GM12878 (cell line): Measurements from ENCODE around the gene LRRC23. TPM values are rescaled to one million over a fixed set of nuclear protein-coding genes. Genes with fewer than 3 reads are reported as not detected.
A peak's percentile ranks its signal among the peaks of the same experiment; 100 is the strongest.

Experiments
- ATAC-seq: fragments of 200-7000 bp; cut with Tn5 transposase; 3 replicates; pipeline ENCODE4 v1.9.1; 2020; ENCODE audit warnings: mild to moderate bottlenecking, moderate library complexity
- BruUV-seq: library from RNA; stranded (reverse); fragments of 400-500 nt; replicated peaks from 2 replicates; lab custom pipeline; 2021; lab: Mats Ljungman, UMichigan
- CTCF ChIA-PET: fragments of 300-600 bp; sonication (Branson Sonifier 250); formaldehyde crosslinking; extraction: SDS; loops from one replicate; lab custom pipeline; 2021; ENCODE audit warnings: inconsistent platforms; lab: Yijun Ruan, JAX
- POLR2A ChIA-PET: fragments of 350-600 bp; formaldehyde crosslinking; extraction: SDS; loops from one replicate; lab custom pipeline; 2021; ENCODE audit warnings: inconsistent platforms; lab: Charles Lee
- RAD21 ChIA-PET: fragments of 300-600 bp; sonication (Branson Sonifier 250); formaldehyde crosslinking; loops from one replicate; lab custom pipeline; 2023; ENCODE audit warnings: antibody characterized with exemption; ENCODE audit not compliant: unreplicated experiment; lab: Charles Lee
- SMC1A ChIA-PET: fragments of 300-600 bp; sonication (Branson Sonifier 250); formaldehyde crosslinking; loops from one replicate; lab custom pipeline; 2023; ENCODE audit not compliant: unreplicated experiment, uncharacterized antibody; lab: Charles Lee
- DNase-seq: peaks from one replicate; pipeline ENCODE4 v3.0.0-alpha.2; 2011; ENCODE audit warnings: low read depth, low spot score
- FAIRE-seq: peaks from 3 replicates; lab custom pipeline; 2011; peaks lifted over from hg19 to GRCh38; lab: Jason Lieb, UNC
- H2AFZ ChIP-seq: 2 replicates; pipeline ENCODE4 v1.6.0; 2011; ENCODE audit warnings: low read depth, low read length, control low read depth; ENCODE audit not compliant: control insufficient read depth
- H3K27ac ChIP-seq: 2 replicates; pipeline ENCODE4 v1.5.1; 2011; ENCODE audit warnings: control low read depth; ENCODE audit not compliant: control insufficient read depth, insufficient read depth
- H3K27me3 ChIP-seq, 2 experiments: replicated peaks in 1 of 2; 2 replicates each; pipeline versions ENCODE4 v1.6.0 to v1.6.1; 2011; ENCODE audit warnings: low read length in 1 of 2; ENCODE audit not compliant: control insufficient read depth in 2 of 2, insufficient read depth in 2 of 2
- H3K36me3 ChIP-seq, 2 experiments: 2 replicates each; pipeline ENCODE4 v1.5.1; 2011; ENCODE audit warnings: low read length in 1 of 2; ENCODE audit not compliant: control insufficient read depth in 2 of 2, insufficient read depth in 2 of 2
- H3K4me1 ChIP-seq: 2 replicates; pipeline ENCODE4 v1.6.1; 2011; ENCODE audit warnings: mild to moderate bottlenecking, low read length, moderate library complexity, mixed read lengths; ENCODE audit not compliant: control insufficient read depth, insufficient read depth
- H3K4me2 ChIP-seq: 2 replicates; pipeline ENCODE4 v1.6.0; 2011; ENCODE audit warnings: control low read depth; ENCODE audit not compliant: control insufficient read depth, insufficient read depth
- H3K4me3 ChIP-seq: fragments of 200-600 bp; sonication (generic); 2 replicates; pipeline ENCODE4 v1.5.1; 2016
- H3K79me2 ChIP-seq: 2 replicates; pipeline ENCODE4 v1.6.0; 2011; ENCODE audit warnings: low read length; ENCODE audit not compliant: control insufficient read depth, insufficient read depth
- H3K9ac ChIP-seq: 2 replicates; pipeline ENCODE4 v1.8.0; 2011; ENCODE audit warnings: low read length, control low read depth, mixed read lengths; ENCODE audit not compliant: control insufficient read depth, insufficient read depth
- H3K9me3 ChIP-seq: replicated peaks from 3 replicates; pipeline ENCODE4 v1.5.1; 2011; ENCODE audit warnings: mild to moderate bottlenecking, low read length; ENCODE audit not compliant: control insufficient read depth, insufficient read depth
- H4K20me1 ChIP-seq: 2 replicates; pipeline ENCODE4 v1.6.0; 2011; ENCODE audit not compliant: control insufficient read depth, insufficient read depth
- CEBPB ChIP-seq, 2 experiments: fragments of 150-350 bp in 1 of 2; IDR thresholded peaks; 2 replicates each; pipeline ENCODE4 v1.6.1; 2012 to 2014; ENCODE audit warnings: low read depth in 2 of 2, low read length in 2 of 2, borderline replicate concordance in 1 of 2, inconsistent platforms in 1 of 2
- FOS ChIP-seq: IDR thresholded peaks from 3 replicates; pipeline ENCODE4 v1.6.1; 2011; ENCODE audit warnings: borderline replicate concordance; ENCODE audit not compliant: insufficient read length; ENCODE audit errors: extremely low read depth
- LARP7 ChIP-seq: fragments of 450-650 bp; IDR thresholded peaks from 2 replicates; pipeline ENCODE4 v1.6.1; 2017; ENCODE audit warnings: mild to moderate bottlenecking
- MTA2 ChIP-seq: fragments of 450-650 bp; IDR thresholded peaks from 2 replicates; pipeline ENCODE4 v1.6.1; 2016; ENCODE audit warnings: low read depth, mild to moderate bottlenecking, moderate library complexity
- MTA3 ChIP-seq: IDR thresholded peaks from 2 replicates; pipeline ENCODE4 v1.6.1; 2012; ENCODE audit warnings: low read length, inconsistent platforms, borderline replicate concordance
- NRF1 ChIP-seq: conservative IDR thresholded peaks from 2 replicates; pipeline ENCODE4 v1.6.1; 2011; ENCODE audit warnings: mild to moderate bottlenecking, low read depth, low read length, improper control_type of control experiment
- PAX8 ChIP-seq: fragments of 450-650 bp; IDR thresholded peaks from 2 replicates; pipeline ENCODE4 v1.6.1; 2017; ENCODE audit warnings: mild to moderate bottlenecking, moderate library complexity
- POLR2AphosphoS2 ChIP-seq: IDR thresholded peaks from 2 replicates; pipeline ENCODE4 v1.6.1; 2011; ENCODE audit warnings: low read depth, mild to moderate bottlenecking, low read length, improper control_type of control experiment, moderate library complexity
- REST ChIP-seq: IDR thresholded peaks from 2 replicates; pipeline ENCODE4 v1.6.1; 2012; ENCODE audit warnings: mild to moderate bottlenecking, low read depth, low read length
- WGBS: methylation state at CpG from one replicate; pipeline ENCODE4 v1.1.6; 2016; ENCODE audit warnings: low lambda C conversion rate; ENCODE audit not compliant: insufficient replicate concordance, insufficient coverage; ENCODE audit errors: missing lambda C conversion rate; 5-methylcytosine and 5-hydroxymethylcytosine counted together
- in situ Hi-C: fragments of 300-500 bp; cut with MboI; formaldehyde crosslinking; loops from 9 replicates; pipeline ENCODE4 v1.14.3; 2018; ENCODE audit warnings: mixed read lengths
- intact Hi-C: fragments of 100-400 bp; cut with micrococcal nuclease; formaldehyde crosslinking; loops from one replicate; pipeline ENCODE4 v1.14.2; 2022; ENCODE audit not compliant: unreplicated experiment
- polyA plus RNA-seq, 11 experiments: library from polyadenylated mRNA; depleted of rRNA in 4 of 11; unstranded in 6 of 11; stranded (reverse) in 5 of 11; fragments of >200 nt; fragmentation: Nextera tagmentation in 4 of 11; fragmentation: Illumina TruSeq in 1 of 11; extraction: Ambion mirVana in 4 of 11; extraction: Trizol in 1 of 11; gene quantifications; 1 replicate in 1 of 11; 2 replicates in 10 of 11; pipeline versions ENCODE4 v1.2.1 to v1.2.3, GENCODE V29; 2011 to 2016; ENCODE audit warnings: inconsistent platforms in 2 of 11, missing spikeins in 2 of 11, low read depth in 1 of 11
- total RNA-seq, 4 experiments: library from RNA; depleted of rRNA in 3 of 4; stranded (reverse); fragments of >200 nt in 3 of 4; fragmentation: Illumina TruSeq in 1 of 4; extraction: Trizol in 1 of 4; gene quantifications; 2 replicates each; pipeline versions ENCODE4 v1.2.1 to v1.2.3, GENCODE V29; 2013 to 2021
- TF ChIP-seq, protein P1 (sequence below): fragments of 150-350 bp; IDR thresholded peaks from 2 replicates; pipeline ENCODE4 v1.6.1; 2014; ENCODE audit warnings: mild to moderate bottlenecking, low read depth, low read length
- TF ChIP-seq, protein P2 (sequence below): fragments of 450-650 bp; conservative IDR thresholded peaks from 2 replicates; pipeline ENCODE4 v1.6.1; 2017; ENCODE audit warnings: mild to moderate bottlenecking, moderate library complexity
- TF ChIP-seq, protein P3 (sequence below): IDR thresholded peaks from 2 replicates; pipeline ENCODE4 v1.6.1; 2011; ENCODE audit warnings: borderline replicate concordance, low read depth, mild to moderate bottlenecking, moderate library complexity, low read length; ENCODE audit not compliant: insufficient read depth, poor library complexity, severe bottlenecking

Gene LRRC23
- total and polyA plus RNA-seq, 10 of the 15 experiments (the other 5 are each of a cell fraction or from before 2014, with no cell fraction given): 1.4 to 6.9 (median 3.4) TPM

DNA sequence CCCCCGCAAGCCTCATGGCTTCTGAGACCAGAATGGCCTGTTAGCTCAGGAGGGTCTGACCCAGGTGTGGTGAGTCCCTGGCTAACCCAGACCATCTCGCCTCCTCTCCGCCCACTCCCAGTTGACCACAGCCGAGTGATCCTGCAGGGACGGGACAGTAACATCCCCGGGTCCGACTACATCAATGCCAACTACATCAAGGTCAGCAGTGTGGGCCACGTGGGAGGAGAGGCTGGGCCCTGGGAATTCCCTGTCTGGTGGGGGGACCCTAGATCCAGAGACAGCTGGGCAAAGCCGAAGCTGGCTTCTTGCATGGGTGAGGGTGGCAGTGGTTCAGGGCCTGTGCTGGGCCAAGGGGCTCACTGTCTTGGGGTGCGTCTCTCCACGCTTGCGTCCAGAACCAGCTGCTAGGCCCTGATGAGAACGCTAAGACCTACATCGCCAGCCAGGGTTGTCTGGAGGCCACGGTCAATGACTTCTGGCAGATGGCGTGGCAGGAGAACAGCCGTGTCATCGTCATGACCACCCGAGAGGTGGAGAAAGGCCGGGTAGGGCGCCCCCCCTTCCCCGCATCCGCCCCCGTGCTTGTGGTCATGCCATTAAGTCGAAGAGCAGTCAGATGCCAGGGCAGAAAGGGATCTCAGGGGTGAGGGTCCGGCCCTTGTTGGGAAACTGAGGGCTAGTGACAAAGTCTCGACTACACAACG lies 51.6 kb downstream of the LRRC23 start:
- peak overlapping the region; percentile 99 for H3K4me2 ChIP-seq
- ChIA-PET POLR2A (interaction anchor here (1.2 to 13.5 kb wide), 3 partner anchors 9 to 31 kb away, joined by 4 to 524 read pairs (median 7); partner anchors contain the start of genes C12orf57, PTPN6 and RNU7-1), SMC1A (interaction anchor here (0.9 to 13.2 kb wide), 5 partner anchors 8 to 30 kb away, joined by 3 to 395 read pairs (median 3); partner anchors contain the start of genes C12orf57, PTPN6 and RNU7-1), RAD21 (interaction anchor here (1.2 to 13.5 kb wide), 3 partner anchors 10 to 203 kb away, joined by 3 to 426 read pairs (median 6); partner anchors contain the start of genes C12orf57, C1RL, MLF2 and RNU7-1), CTCF (interaction anchor here (1.0 to 13.2 kb wide), 3 partner anchors 8 to 31 kb away, joined by 3 to 645 read pairs (median 6); partner anchors contain the start of genes C12orf57, PTPN6 and RNU7-1)
- 9% methylated on average over 28 of the region's 28 CpGs for WGBS
- no peaks in the 10 kb centered on the region for H3K9me3 ChIP-seq
- H4K20me1 ChIP-seq: no peaks in the 10 kb centered on the region
- H3K27me3 ChIP-seq: no peaks in the 10 kb centered on the region
- FAIRE-seq (no peak), ATAC-seq (0 out of 3 replicates have a peak, but pooled peaks have one; percentile 0), DNase-seq (no peak)
- H3K36me3 ChIP-seq: peaks cover 11 to 39% of the 10 kb centered on the region in 2 experiments
- peak overlapping the region; percentile 63 for H3K9ac ChIP-seq
- intact Hi-C loops (no loop called here), in situ Hi-C loops (loop anchor here (25.0 kb wide), 1 partner anchor 1681 kb away; no protein-coding TSS in a partner anchor)
- peak overlapping the region; percentile 95; the same call in 1 of the 2 replicates for H3K4me3 ChIP-seq
- H3K27ac ChIP-seq: peak overlapping the region; percentile 99
- H3K4me1 ChIP-seq: peaks cover 75% of the 10 kb centered on the region
- no peak overlapping the region for H2AFZ ChIP-seq
- no TSS peak for BruUV-seq
- peaks cover 98% of the 10 kb centered on the region for H3K79me2 ChIP-seq
- TF ChIP-seq MTA2: 0 out of 2 replicates have a peak, but pooled peaks have one; percentile 37
- TF ChIP-seq FOS: no peak
- no peak for TF ChIP-seq REST
- no peak for TF ChIP-seq NRF1
- TF ChIP-seq POLR2AphosphoS2: peak; percentile 22; the same call in 1 of the 2 replicates
- TF ChIP-seq LARP7: peak; percentile 73
- TF ChIP-seq, protein P1, sequence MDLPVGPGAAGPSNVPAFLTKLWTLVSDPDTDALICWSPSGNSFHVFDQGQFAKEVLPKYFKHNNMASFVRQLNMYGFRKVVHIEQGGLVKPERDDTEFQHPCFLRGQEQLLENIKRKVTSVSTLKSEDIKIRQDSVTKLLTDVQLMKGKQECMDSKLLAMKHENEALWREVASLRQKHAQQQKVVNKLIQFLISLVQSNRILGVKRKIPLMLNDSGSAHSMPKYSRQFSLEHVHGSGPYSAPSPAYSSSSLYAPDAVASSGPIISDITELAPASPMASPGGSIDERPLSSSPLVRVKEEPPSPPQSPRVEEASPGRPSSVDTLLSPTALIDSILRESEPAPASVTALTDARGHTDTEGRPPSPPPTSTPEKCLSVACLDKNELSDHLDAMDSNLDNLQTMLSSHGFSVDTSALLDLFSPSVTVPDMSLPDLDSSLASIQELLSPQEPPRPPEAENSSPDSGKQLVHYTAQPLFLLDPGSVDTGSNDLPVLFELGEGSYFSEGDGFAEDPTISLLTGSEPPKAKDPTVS: no peak
- TF ChIP-seq, protein P2, sequence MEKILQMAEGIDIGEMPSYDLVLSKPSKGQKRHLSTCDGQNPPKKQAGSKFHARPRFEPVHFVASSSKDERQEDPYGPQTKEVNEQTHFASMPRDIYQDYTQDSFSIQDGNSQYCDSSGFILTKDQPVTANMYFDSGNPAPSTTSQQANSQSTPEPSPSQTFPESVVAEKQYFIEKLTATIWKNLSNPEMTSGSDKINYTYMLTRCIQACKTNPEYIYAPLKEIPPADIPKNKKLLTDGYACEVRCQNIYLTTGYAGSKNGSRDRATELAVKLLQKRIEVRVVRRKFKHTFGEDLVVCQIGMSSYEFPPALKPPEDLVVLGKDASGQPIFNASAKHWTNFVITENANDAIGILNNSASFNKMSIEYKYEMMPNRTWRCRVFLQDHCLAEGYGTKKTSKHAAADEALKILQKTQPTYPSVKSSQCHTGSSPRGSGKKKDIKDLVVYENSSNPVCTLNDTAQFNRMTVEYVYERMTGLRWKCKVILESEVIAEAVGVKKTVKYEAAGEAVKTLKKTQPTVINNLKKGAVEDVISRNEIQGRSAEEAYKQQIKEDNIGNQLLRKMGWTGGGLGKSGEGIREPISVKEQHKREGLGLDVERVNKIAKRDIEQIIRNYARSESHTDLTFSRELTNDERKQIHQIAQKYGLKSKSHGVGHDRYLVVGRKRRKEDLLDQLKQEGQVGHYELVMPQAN: 0 out of 2 replicates have a peak, but pooled peaks have one; percentile 50
- TF ChIP-seq, protein P3, sequence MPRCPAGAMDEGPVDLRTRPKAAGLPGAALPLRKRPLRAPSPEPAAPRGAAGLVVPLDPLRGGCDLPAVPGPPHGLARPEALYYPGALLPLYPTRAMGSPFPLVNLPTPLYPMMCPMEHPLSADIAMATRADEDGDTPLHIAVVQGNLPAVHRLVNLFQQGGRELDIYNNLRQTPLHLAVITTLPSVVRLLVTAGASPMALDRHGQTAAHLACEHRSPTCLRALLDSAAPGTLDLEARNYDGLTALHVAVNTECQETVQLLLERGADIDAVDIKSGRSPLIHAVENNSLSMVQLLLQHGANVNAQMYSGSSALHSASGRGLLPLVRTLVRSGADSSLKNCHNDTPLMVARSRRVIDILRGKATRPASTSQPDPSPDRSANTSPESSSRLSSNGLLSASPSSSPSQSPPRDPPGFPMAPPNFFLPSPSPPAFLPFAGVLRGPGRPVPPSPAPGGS: no peak
- TF ChIP-seq MTA3: no peak
- TF ChIP-seq CEBPB (IDR thresholded peaks at IDR 0.05; ENCODE audit: borderline replicate concordance in 1 of 2, low read depth in 2 of 2, low read length in 2 of 2): no peak
- TF ChIP-seq PAX8: no peak
